Activated CD4-positive, CD25-positive, alpha-beta regulatory T cell treated with anti-CD3 and anti-CD28 coated beads, Interleukin-2, amount 50 U/mL, for 24 hours (primary cell): ENCODE results near the gene CHGA.

Experiments
- ATAC-seq, 2 donors: fragments of 150-1000 bp; cut with Tn5 transposase; one replicate each; pipeline ENCODE4 v1.10.0; 2021; ENCODE audit warnings: mild to moderate bottlenecking in 1 of 2, moderate library complexity in 1 of 2

The CHGA gene

DNA sequence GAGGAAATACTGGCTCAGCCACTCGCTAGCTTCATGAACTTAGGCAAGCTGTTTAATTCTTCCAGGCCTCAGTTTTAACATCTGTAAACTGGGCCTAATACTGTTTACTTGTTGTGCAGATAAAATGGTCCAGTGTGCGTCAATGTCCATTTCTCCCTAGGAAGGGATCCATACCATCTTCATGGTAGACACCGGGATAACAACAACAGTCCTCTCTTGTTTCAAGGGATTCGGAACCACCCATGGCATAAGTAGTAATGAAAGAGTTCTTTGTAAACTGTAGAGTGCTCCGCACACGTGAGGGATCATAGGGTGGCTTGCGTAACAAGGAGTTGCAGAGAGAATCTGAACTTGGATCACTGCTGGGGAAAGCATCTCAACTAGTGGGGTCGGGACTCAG, 17.3 kb upstream of the CHGA start:
- ATAC-seq, result no peak

DNA sequence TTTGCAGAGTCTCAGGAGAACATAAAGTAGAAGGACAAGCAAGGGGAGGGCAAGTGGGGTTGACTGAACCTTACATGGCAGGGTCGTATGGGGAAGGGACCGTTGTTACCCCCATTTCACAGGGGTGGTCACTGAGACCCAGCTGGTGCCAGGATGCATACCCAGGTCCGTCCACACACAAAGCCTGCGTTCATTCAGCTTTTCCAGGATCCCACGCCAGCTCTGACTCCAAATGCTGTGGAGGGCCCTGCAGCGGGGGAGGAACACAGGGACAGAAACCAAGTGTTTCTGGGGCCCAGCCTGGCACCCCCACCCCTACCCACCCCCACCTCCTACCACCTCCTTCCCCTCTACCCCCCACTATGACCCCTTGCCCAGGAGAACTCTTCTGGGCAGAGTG, 16.5 kb upstream of the CHGA start:
- ATAC-seq, result no peak

DNA sequence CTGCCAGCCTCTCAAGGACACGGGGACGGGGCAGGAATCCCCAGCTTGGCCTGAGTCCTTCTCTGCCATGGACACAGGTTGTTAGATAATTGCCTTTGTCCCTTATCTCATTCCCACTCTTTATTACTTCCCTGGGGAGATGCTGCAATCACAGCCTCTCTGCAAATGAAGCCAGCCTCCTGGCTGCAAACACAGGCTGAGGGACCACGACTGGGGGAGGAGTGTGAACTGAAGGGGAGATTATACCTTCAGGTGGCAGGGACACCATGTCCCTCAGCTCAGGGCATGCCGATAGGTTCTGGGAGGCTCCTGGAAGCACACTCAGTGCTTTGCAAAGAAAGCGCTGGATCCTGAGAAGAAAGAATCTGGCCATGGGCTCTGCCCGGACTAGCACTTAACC, 16.1 kb upstream of the CHGA start:
- no peak for ATAC-seq

GRCh38 chr14:92907316-92907911, 15.5 kb upstream of the CHGA start:
- no peak for ATAC-seq

- ATAC-seq, result no peak
These were observed 8.8 kb upstream of the CHGA start for GRCh38 chr14:92914087-92914656.

- no peak for ATAC-seq
These were observed 6.7 kb upstream of the CHGA start for GRCh38 chr14:92916201-92916600.

GRCh38 chr14:92917041-92917940, 5.7 kb upstream of the CHGA start:
- no peak for ATAC-seq

DNA sequence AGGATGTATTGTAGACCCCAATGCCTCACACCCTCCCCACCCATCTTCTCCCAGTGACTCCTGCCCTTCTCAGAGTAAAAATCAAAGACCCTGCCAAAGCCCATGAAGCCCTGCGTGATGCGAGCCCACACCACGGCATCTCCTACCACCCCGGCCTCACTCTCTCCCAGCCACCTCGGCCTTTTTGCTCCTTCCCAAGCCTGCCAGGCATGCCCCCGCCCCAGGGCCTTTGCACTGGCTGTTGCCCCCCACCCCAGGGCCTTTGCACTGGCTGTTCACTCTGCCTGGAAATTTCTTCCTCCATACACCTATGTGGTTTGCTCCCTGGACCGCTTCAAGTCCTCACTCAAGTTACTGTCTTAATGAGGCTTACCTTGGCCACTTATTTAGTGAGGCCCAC, 5.0 kb upstream of the CHGA start:
- ATAC-seq, result no peak

- ATAC-seq, result no peak
These were observed 2.9 kb upstream of the CHGA start for GRCh38 chr14:92920001-92920400.

DNA sequence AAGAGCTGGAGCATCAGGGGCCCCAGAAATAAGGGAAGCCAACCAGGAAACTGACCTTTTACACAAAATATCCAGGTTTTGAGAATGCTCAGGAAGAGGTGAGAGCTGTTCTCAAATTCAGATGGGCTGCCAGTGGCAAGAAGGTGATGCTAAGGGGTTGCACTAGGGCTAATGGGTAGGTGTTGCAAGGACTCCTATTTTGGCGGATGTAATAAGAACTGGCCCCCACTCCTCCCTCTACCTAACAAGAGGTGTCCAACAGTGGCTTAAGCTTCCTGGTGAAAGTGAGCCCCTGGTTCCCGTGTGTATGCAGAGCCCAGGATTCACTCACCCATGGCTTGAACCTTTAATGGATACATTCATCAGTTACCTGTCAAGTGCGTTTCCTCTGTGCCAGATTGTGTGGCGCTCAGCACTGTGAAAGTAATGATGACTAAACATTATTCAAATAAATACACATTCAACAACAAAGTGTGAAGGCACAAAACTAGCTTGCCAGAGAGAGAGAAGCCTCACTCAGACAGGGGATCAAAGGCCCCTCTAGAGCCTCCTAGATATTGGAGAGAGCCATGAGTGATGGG, 705 bp upstream of the CHGA start:
- ATAC-seq, result no peak

DNA sequence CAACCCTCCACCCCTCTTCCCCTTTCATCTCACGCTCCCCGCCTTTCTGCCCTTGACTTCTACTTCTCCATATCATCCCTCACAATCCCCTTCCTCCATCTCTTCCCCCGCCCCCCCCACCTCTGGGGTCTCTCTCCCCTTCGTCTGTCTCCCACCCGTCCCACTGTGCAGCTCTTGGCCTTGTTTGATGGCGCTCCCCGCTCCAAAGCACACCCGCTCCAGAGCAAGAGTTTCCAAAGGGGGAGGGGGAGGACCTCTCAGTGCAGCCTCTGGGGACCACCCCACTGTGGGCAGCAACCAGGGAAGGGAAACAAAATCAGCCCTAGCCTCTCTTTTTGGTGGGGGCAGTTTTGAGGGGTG, 774 bp downstream of the CHGA start:
- no peak for ATAC-seq

DNA sequence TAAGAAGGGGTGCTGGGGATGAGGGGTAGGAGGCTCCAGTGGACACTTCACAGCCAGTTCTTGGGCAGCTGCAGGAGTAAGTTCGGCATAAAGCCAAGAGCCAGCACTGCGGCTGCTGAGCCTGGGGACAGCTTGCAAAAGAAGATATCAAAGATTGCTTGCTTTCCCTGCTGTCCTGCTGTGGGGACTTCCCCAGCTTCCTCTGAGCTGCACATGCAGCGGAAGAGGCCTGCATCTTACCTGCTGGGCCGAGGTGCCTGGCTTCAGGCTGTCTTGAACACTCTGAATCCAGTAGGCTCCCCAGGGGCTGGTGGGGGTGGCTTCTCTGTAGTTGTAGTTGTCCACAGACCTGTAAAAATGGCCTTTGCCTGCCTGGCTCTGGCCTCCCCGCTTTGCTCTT, 1.3 kb downstream of the CHGA start:
- ATAC-seq, result peak in 1 of 2 donors; percentile 30

- ATAC-seq, result no peak
These were observed 2.5 kb downstream of the CHGA start for GRCh38 chr14:92925446-92925845.

GRCh38 chr14:92926180-92926845, 3.4 kb downstream of the CHGA start:
- no peak for ATAC-seq

- ATAC-seq, result no peak
These were observed 4.0 kb downstream of the CHGA start for GRCh38 chr14:92926931-92927330.

DNA sequence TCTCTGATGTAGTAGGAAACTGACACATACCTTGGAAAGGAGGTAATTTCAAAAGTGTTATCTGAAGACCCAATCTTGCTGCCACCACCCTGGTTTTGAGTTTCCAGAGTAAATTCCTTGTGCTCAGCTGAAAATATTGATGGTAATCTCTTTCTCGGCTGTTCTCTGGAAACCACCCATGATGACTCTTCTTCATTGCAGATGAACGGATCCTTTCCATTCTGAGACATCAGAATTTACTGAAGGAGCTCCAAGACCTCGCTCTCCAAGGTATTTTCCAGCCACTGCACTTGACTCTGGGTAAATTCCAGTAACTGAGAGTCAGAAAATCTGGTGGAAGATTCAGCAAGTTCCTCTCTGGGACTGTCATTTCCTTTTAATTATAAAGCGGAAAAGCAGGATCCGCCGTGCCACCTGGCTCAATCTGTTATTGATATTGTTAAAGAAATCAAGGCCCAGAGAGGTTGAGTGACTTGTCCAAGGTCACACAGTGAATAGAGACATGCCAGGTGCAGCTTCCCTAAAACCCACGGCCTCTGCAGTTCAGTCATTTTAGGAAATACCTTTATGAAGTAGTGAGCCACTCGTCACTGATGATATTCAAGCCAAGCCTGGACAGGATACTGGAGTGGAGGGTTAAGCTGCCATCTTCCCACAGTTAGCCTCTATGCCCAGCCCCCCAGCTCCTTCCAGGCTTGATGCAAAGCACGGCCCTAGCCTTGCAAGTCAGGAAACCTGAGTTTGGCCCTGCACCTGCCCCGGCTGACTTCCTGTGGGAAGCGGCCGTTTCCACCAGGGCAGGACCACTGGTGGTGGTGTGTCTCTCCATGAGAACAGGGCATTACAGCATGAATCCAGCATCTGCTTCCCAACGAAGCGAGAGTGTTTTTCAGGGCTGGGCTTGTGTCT, 4.7 kb downstream of the CHGA start:
- ATAC-seq, result no peak

- no peak for ATAC-seq
These were observed 5.3 kb downstream of the CHGA start for GRCh38 chr14:92928258-92928629.

DNA sequence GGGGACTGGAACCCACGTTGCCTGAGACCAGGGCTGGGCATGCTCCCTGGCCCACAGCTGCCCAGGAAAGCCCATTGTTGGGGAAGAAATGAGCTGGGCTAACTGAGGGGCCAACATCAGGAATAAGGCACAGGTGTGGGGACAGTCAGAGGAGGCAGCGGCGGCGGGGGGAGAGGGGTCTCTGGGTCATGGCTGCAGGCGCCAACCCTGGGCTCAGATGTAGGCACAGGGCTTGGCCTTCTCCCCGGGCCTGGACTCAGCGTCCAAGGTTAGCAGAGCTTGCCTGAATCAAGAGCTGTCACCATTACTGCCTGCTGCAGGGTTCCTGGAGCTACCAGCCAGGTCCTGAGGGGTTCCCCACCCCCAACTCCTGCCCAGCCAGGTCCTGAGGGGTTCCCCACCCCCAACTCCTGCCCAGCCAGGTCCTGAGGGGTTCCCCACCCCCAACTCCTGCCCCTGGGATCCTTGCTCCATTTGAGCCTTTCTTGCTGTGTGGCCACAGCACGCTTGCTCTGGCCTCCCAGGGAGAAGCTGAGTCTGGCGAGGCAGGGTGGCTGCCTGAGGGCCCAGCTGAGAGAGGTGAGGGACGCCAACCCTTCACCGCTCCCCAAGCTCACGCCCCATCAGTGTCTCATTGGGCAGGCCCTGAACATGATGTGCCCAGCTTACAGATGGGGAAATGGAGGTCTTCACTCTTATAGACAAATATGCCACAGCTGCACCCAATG, 6.2 kb downstream of the CHGA start:
- ATAC-seq, result no peak

GRCh38 chr14:92929689-92930608, 7.0 kb downstream of the CHGA start:
- ATAC-seq, result no peak
